ENCODE data around the gene LEPR.

GRCh38 chr1:65441464-65441863 lies 21.0 kb downstream of the LEPR start:
- TF ChIP-seq, protein P1, sequence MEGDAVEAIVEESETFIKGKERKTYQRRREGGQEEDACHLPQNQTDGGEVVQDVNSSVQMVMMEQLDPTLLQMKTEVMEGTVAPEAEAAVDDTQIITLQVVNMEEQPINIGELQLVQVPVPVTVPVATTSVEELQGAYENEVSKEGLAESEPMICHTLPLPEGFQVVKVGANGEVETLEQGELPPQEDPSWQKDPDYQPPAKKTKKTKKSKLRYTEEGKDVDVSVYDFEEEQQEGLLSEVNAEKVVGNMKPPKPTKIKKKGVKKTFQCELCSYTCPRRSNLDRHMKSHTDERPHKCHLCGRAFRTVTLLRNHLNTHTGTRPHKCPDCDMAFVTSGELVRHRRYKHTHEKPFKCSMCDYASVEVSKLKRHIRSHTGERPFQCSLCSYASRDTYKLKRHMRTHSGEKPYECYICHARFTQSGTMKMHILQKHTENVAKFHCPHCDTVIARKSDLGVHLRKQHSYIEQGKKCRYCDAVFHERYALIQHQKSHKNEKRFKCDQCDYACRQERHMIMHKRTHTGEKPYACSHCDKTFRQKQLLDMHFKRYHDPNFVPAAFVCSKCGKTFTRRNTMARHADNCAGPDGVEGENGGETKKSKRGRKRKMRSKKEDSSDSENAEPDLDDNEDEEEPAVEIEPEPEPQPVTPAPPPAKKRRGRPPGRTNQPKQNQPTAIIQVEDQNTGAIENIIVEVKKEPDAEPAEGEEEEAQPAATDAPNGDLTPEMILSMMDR (IDR thresholded peaks at IDR 0.05), result no peak
- TF ChIP-seq EP300 (IDR thresholded peaks at IDR 0.05), result no peak
- TF ChIP-seq POLR2A (IDR thresholded peaks at IDR 0.05), result no peak
- TF ChIP-seq POLR2AphosphoS5 (IDR thresholded peaks at IDR 0.05), result no peak
